H1 (cell line): Measurements from ENCODE around the gene NKAPD1. TPM values are rescaled to one million over a fixed set of nuclear protein-coding genes. Genes with fewer than 3 reads are reported as not detected.

Experiments used
- CTCF ChIA-PET: fragments of 300-600 bp; sonication (Branson Sonifier 250); formaldehyde crosslinking; loops from one replicate; lab custom pipeline; 2021; ENCODE audit not compliant: partially characterized antibody; lab: Charles Lee
- POLR2A ChIA-PET: fragments of 300-600 bp; sonication (Branson Sonifier 250); formaldehyde crosslinking; loops from one replicate; lab custom pipeline; 2021; ENCODE audit warnings: inconsistent platforms; ENCODE audit not compliant: partially characterized antibody; lab: Charles Lee
- DNase-seq, 2 experiments: peaks; one replicate each; pipeline versions ENCODE4 v3.0.0 to v3.0.0-alpha.2; 2010 to 2022; ENCODE audit warnings: low spot score in 2 of 2, low read depth in 1 of 2, mixed read lengths in 1 of 2
- FAIRE-seq: peaks from 2 replicates; lab custom pipeline; 2011; peaks lifted over from hg19 to GRCh38; lab: Jason Lieb, UNC
- H2AFZ ChIP-seq: 2 replicates; pipeline ENCODE4 v1.8.1; 2012; ENCODE audit warnings: low read length, inconsistent platforms
- H2AK5ac ChIP-seq: 2 replicates; pipeline ENCODE4 v1.6.1; 2013; ENCODE audit warnings: low read depth, low read length
- H2BK120ac ChIP-seq: replicated peaks from 2 replicates; pipeline ENCODE3; 2013; ENCODE audit warnings: low read depth, low read length, inconsistent platforms
- H2BK12ac ChIP-seq: 2 replicates; pipeline ENCODE4 v1.6.1; 2013; ENCODE audit warnings: low read depth, low read length
- H2BK15ac ChIP-seq: 2 replicates; pipeline ENCODE4 v1.6.1; 2013; ENCODE audit warnings: low read length
- H2BK20ac ChIP-seq: 2 replicates; pipeline ENCODE4 v1.6.1; 2013; ENCODE audit warnings: low read length
- H2BK5ac ChIP-seq: 2 replicates; pipeline ENCODE4 v1.6.1; 2013; ENCODE audit warnings: low read depth, low read length
- H3K14ac ChIP-seq: 2 replicates; pipeline ENCODE4 v1.6.1; 2013; ENCODE audit warnings: inconsistent platforms; ENCODE audit not compliant: insufficient read length
- H3K18ac ChIP-seq: 2 replicates; pipeline ENCODE4 v1.6.1; 2013; ENCODE audit warnings: low read length; ENCODE audit errors: extremely low read depth
- H3K23ac ChIP-seq: 2 replicates; pipeline ENCODE4 v1.6.1; 2013; ENCODE audit warnings: inconsistent platforms; ENCODE audit not compliant: insufficient read length
- H3K23me2 ChIP-seq: 2 replicates; pipeline ENCODE4 v1.6.1; 2013; ENCODE audit warnings: low read depth, low read length
- H3K27ac ChIP-seq: 2 replicates; pipeline ENCODE4 v1.6.1; 2011; ENCODE audit warnings: low read depth, low read length, inconsistent platforms
- H3K27me3 ChIP-seq, 4 experiments: replicated peaks in 1 of 4; 1 replicate in 1 of 4; 2 replicates in 3 of 4; pipeline versions ENCODE4 v1.6.1 to v1.8.1; 2011 to 2013; ENCODE audit warnings: low read length in 3 of 4, mild to moderate bottlenecking in 3 of 4, inconsistent platforms in 2 of 4, mixed read lengths in 2 of 4, moderate library complexity in 1 of 4; ENCODE audit not compliant: control insufficient read depth in 3 of 4, insufficient read depth in 3 of 4; ENCODE audit errors: extremely low read depth in 1 of 4
- H3K36me3 ChIP-seq, 4 experiments: 2 replicates each; pipeline versions ENCODE4 v1.6.1 to v1.8.1; 2011 to 2013; ENCODE audit warnings: mild to moderate bottlenecking in 4 of 4, low read length in 3 of 4, moderate library complexity in 2 of 4, control low read depth in 1 of 4, inconsistent platforms in 1 of 4; ENCODE audit not compliant: insufficient read depth in 4 of 4, control insufficient read depth in 2 of 4
- H3K4ac ChIP-seq: replicated peaks from 2 replicates; pipeline ENCODE3; 2013; ENCODE audit warnings: low read length, low read depth, mixed read lengths, inconsistent platforms; ENCODE audit not compliant: insufficient read length
- H3K4me1 ChIP-seq, 4 experiments: replicated peaks in 1 of 4; 1 replicate in 1 of 4; 2 replicates in 3 of 4; pipeline versions ENCODE4 v1.6.1 to v1.8.1; 2011 to 2013; ENCODE audit warnings: low read length in 3 of 4, inconsistent platforms in 2 of 4, mixed read lengths in 1 of 4; ENCODE audit not compliant: insufficient read depth in 4 of 4, control insufficient read depth in 3 of 4
- H3K4me2 ChIP-seq, 2 experiments: 2 replicates each; pipeline versions ENCODE4 v1.6.1 to v1.8.1; 2011 to 2013; ENCODE audit warnings: low read depth in 2 of 2, low read length in 2 of 2, control low read depth in 1 of 2, inconsistent platforms in 1 of 2, mild to moderate bottlenecking in 1 of 2; ENCODE audit not compliant: insufficient read depth in 1 of 2
- H3K4me3 ChIP-seq, 4 experiments: fragments of 200-600, 300-600 bp in 1 of 4; sonication (generic), shearing (Covaris generic), sonication (Bioruptor Twin) in 1 of 4; 2 replicates each; pipeline versions ENCODE4 v1.5.1 to v1.8.1; 2011 to 2016; ENCODE audit warnings: low read length in 4 of 4, low read depth in 3 of 4, control low read depth in 2 of 4, inconsistent platforms in 2 of 4, mild to moderate bottlenecking in 2 of 4, mixed read lengths in 1 of 4, moderate library complexity in 1 of 4; ENCODE audit not compliant: insufficient read depth in 2 of 4; ENCODE audit errors: extremely low read depth in 1 of 4
- H3K56ac ChIP-seq: replicated peaks from 2 replicates; pipeline ENCODE3; 2013; ENCODE audit warnings: low read depth, mild to moderate bottlenecking, mixed read lengths, low read length, inconsistent platforms; ENCODE audit not compliant: insufficient read length
- H3K79me1 ChIP-seq: 2 replicates; pipeline ENCODE4 v1.6.1; 2013; ENCODE audit warnings: low read depth, low read length, control low read depth
- H3K79me2 ChIP-seq, 2 experiments: 2 replicates each; pipeline versions ENCODE4 v1.6.1 to v1.8.1; 2012 to 2013; ENCODE audit warnings: low read length in 2 of 2, mild to moderate bottlenecking in 2 of 2, inconsistent platforms in 1 of 2; ENCODE audit not compliant: insufficient read depth in 2 of 2, control insufficient read depth in 1 of 2
- H3K9ac ChIP-seq, 4 experiments: replicated peaks in 1 of 4; 1 replicate in 1 of 4; 2 replicates in 3 of 4; pipeline versions ENCODE4 v1.6.1 to v1.8.1; 2011 to 2013; ENCODE audit warnings: low read depth in 3 of 4, low read length in 3 of 4, control low read depth in 2 of 4, mild to moderate bottlenecking in 2 of 4, moderate library complexity in 2 of 4, inconsistent platforms in 1 of 4; ENCODE audit errors: extremely low read depth in 1 of 4
- H3K9me3 ChIP-seq, 2 experiments: 2 replicates each; pipeline versions ENCODE4 v1.6.1 to v1.8.1; 2012 to 2013; ENCODE audit warnings: mild to moderate bottlenecking in 2 of 2, moderate library complexity in 2 of 2, control low read depth in 1 of 2, inconsistent platforms in 1 of 2, low read depth in 1 of 2, low read length in 1 of 2, mixed read lengths in 1 of 2; ENCODE audit not compliant: insufficient read depth in 2 of 2
- H4K20me1 ChIP-seq, 2 experiments: replicated peaks in 1 of 2; 2 replicates each; pipeline versions ENCODE3 to v1.8.1; 2011 to 2013; ENCODE audit warnings: inconsistent platforms in 2 of 2, low read length in 2 of 2, mild to moderate bottlenecking in 1 of 2; ENCODE audit not compliant: insufficient read depth in 2 of 2, control insufficient read depth in 1 of 2
- H4K5ac ChIP-seq: 2 replicates; pipeline ENCODE4 v1.6.1; 2013; ENCODE audit warnings: low read length, low read depth, mixed read lengths, inconsistent platforms; ENCODE audit not compliant: insufficient read length
- H4K8ac ChIP-seq: 2 replicates; pipeline ENCODE4 v1.8.0; 2013; ENCODE audit warnings: mild to moderate bottlenecking, moderate library complexity, low read length, inconsistent platforms; ENCODE audit not compliant: insufficient read depth; ENCODE audit errors: extremely low read depth
- H4K91ac ChIP-seq: replicated peaks from 2 replicates; pipeline ENCODE3; 2013; ENCODE audit warnings: low read length, mixed read lengths, inconsistent platforms; ENCODE audit not compliant: insufficient read length
- ATF3 ChIP-seq: IDR thresholded peaks from 2 replicates; pipeline ENCODE4 v1.6.1; 2011; ENCODE audit warnings: low read depth, mild to moderate bottlenecking, low read length; ENCODE audit not compliant: insufficient read depth
- CHD2 ChIP-seq: IDR thresholded peaks from 2 replicates; pipeline ENCODE4 v1.6.1; 2012; ENCODE audit warnings: low read length, improper control_type of control experiment
- EZH2 ChIP-seq: fragments of 200-600 bp; sonication (generic); IDR thresholded peaks from 2 replicates; pipeline ENCODE4 v1.7.1; 2012; ENCODE audit warnings: low read depth, mild to moderate bottlenecking, moderate library complexity, low read length, inconsistent platforms; ENCODE audit not compliant: severe bottlenecking
- GABPA ChIP-seq: IDR thresholded peaks from 2 replicates; pipeline ENCODE4 v1.6.1; 2011; ENCODE audit warnings: mild to moderate bottlenecking, low read length, moderate library complexity, borderline replicate concordance; ENCODE audit not compliant: insufficient read depth
- SIN3A ChIP-seq, 2 experiments: IDR thresholded peaks in 1 of 2; conservative IDR thresholded peaks in 1 of 2; 2 replicates each; pipeline ENCODE4 v1.6.1; 2011 to 2012; ENCODE audit warnings: low read length in 2 of 2, improper control_type of control experiment in 1 of 2, low read depth in 1 of 2, mild to moderate bottlenecking in 1 of 2
- SRF ChIP-seq: IDR thresholded peaks from 2 replicates; pipeline ENCODE4 v1.6.1; 2011; ENCODE audit warnings: mild to moderate bottlenecking, low read depth, low read length, moderate library complexity
- TAF7 ChIP-seq: optimal IDR thresholded peaks from 2 replicates; pipeline ENCODE3; 2011; ENCODE audit warnings: low read depth, mild to moderate bottlenecking, inconsistent platforms, low read length, moderate library complexity, borderline replicate concordance
- TEAD4 ChIP-seq: IDR thresholded peaks from 2 replicates; pipeline ENCODE4 v1.6.1; 2012; ENCODE audit warnings: low read depth, low read length, inconsistent platforms, mixed read lengths
- ZNF274 ChIP-seq: IDR thresholded peaks from 2 replicates; pipeline ENCODE4 v1.7.0; 2012; ENCODE audit warnings: low read length, borderline replicate concordance; ENCODE audit errors: extremely low read depth
- WGBS, 2 experiments: shearing (Covaris generic) in 1 of 2; methylation state at CpG; one replicate each; pipeline versions ENCODE4 v1.1.6 to v1.1.7; 2013 to 2015; ENCODE audit warnings: low lambda C conversion rate in 2 of 2, mixed read lengths in 2 of 2, inconsistent platforms in 1 of 2, low coverage in 1 of 2, missing lambda C conversion rate in 1 of 2; ENCODE audit not compliant: insufficient replicate concordance in 2 of 2, insufficient coverage in 1 of 2, insufficient read length in 1 of 2; ENCODE audit errors: extremely low coverage in 1 of 2, missing lambda C conversion rate in 1 of 2; 5-methylcytosine and 5-hydroxymethylcytosine counted together
- polyA plus RNA-seq, 7 experiments: library from polyadenylated mRNA; depleted of rRNA in 3 of 7; stranded (reverse) in 5 of 7; unstranded in 2 of 7; fragments of >200 nt in 5 of 7; fragments of 200-250 nt in 2 of 7; gene quantifications; 1 replicate in 5 of 7; 2 replicates in 1 of 7; 4 replicates in 1 of 7; pipeline versions ENCODE4 v1.2.1 to v1.2.3, GENCODE V29; 2011 to 2013; ENCODE audit warnings: missing spikeins in 2 of 7, mixed read lengths in 2 of 7
- total RNA-seq: library from RNA; stranded (reverse); fragmentation: NEBNext Ultra II Directional; extraction: Animal tissue kit (Norgen Biotek cat#: 25700); gene quantifications from 2 replicates; pipeline ENCODE4 v1.2.1, GENCODE V29; 2021

Gene NKAPD1
- total and polyA plus RNA-seq, 2 of the 8 experiments (the other 6 are each of a cell fraction or from before 2014, with no cell fraction given), result 6.7 to 16.7 TPM

- FAIRE-seq, result peak; percentile 62
- POLR2A ChIA-PET, result interaction anchor here (0.8 to 1.4 kb wide), 10 partner anchors 8 to 117 kb away, joined by 3 to 4 read pairs (median 3); partner anchors contain the start of genes SDHD and TIMM8B
- 2% methylated on average over 65 of the region's 71 CpGs; no CpG with 5 or more reads in 1 of the 2 experiments for WGBS, 2 experiments
- TF ChIP-seq TEAD4 (peak; percentile 62; the same call in 1 of the 2 replicates), ZNF274 (no peak), GABPA (no peak), EZH2 (no peak), SIN3A (conservative IDR thresholded peaks at IDR 0.05 in 1 of 2, IDR thresholded peaks at IDR 0.05 in 1 of 2; ENCODE audit: low read depth in 1 of 2, low read length in 2 of 2) (0 out of 4 replicates have a peak, but pooled peaks have one; percentile 51 to 54), SRF (no peak), TAF7 (peak; percentile 70), CHD2 (no peak; the same call in 1 of the 2 replicates), ATF3 (peak; percentile 81)
These were observed 49.1 kb upstream of the NKAPD1 start, which contains the start of gene DLAT for GRCh38 chr11:112024773-112025678. Gene DLAT, plus strand, starts transcription at chr11:112025408. Its CDS starts 65 bp downstream, at chr11:112025473.

More at GRCh38 chr11:112024773-112025678, 49.1 kb upstream of the NKAPD1 start, which contains the start of gene DLAT:
- Histone ChIP-seq H3K36me3 (peaks cover 10 to 24% (median 22%) of the 10 kb centered on the region in 4 experiments), H3K4me1 (peaks cover 0 to 3% (median 1%) of the 10 kb centered on the region in 4 experiments; a peak in 1 of 7 replicates), H4K20me1 (no peaks in the 10 kb centered on the region), H3K27ac (peak within 1 kb of the TSS; percentile 92), H3K27me3 (no peaks in the 10 kb centered on the region), H3K9me3 (no peaks in the 10 kb centered on the region), H3K9ac (peak within 1 kb of the TSS; percentile 74 to 93 (median 92)), H2BK5ac (peak within 1 kb of the TSS; percentile 95), H2BK12ac (peak within 1 kb of the TSS; percentile 80; the same call in 1 of the 2 replicates), H2AFZ (peak within 1 kb of the TSS; percentile 94), H4K8ac (peak within 1 kb of the TSS; percentile 97), H3K79me2 (peaks cover 5 to 10% of the 10 kb centered on the region in 2 experiments), H2BK120ac (no peak within 1 kb of the TSS), H3K4ac (peak within 1 kb of the TSS; percentile 74), H2AK5ac (no peak within 1 kb of the TSS), H3K23ac (no peak within 1 kb of the TSS), H4K91ac (peak within 1 kb of the TSS; percentile 48), H4K5ac (peak within 1 kb of the TSS; percentile 97), H3K79me1 (no peaks in the 10 kb centered on the region), H3K4me2 (peak within 1 kb of the TSS; percentile 70 to 82), H3K18ac (peak within 1 kb of the TSS; percentile 94), H3K56ac (peak within 1 kb of the TSS; percentile 90), H2BK15ac (0 out of 2 replicates have a peak within 1 kb of the TSS, but pooled peaks have one; percentile 61), H3K4me3 (peak within 1 kb of the TSS; percentile 78 to 97 (median 91)), H3K23me2 (peaks cover 10% of the 10 kb centered on the region), H3K14ac (no peak within 1 kb of the TSS), H2BK20ac (no peak within 1 kb of the TSS)
- CTCF ChIA-PET, result interaction anchor here (1.1 to 1.6 kb wide), 3 partner anchors 20 to 87 kb away, joined by 3 to 8 read pairs (median 4); no protein-coding TSS in a partner anchor
- DNase-seq, result peak; percentile 81 to 97
